Fibroblast of lung (primary cell): ENCODE measurements around the gene DYNC2I2. TPM values are rescaled to one million over a fixed set of nuclear protein-coding genes. Genes with fewer than 3 reads are reported as not detected.
A peak's percentile ranks its signal among the peaks of the same experiment; 100 is the strongest.

ENCODE experiments used
- DNase-seq, 2 donors: peaks; one replicate each; pipeline versions ENCODE4 v3.0.0 to v3.0.0-alpha.2; 2010; ENCODE audit warnings: low read depth in 2 of 2
- H2AFZ ChIP-seq: 2 replicates; pipeline ENCODE4 v1.5.1; 2012; ENCODE audit warnings: low read length, control low read depth, inconsistent platforms
- H3K27ac ChIP-seq: 2 replicates; pipeline ENCODE4 v1.5.1; 2011; ENCODE audit warnings: low read length, control low read depth; ENCODE audit not compliant: insufficient read depth
- H3K27me3 ChIP-seq: 2 replicates; pipeline ENCODE4 v1.5.1; 2011; ENCODE audit warnings: mild to moderate bottlenecking, low read length; ENCODE audit not compliant: control insufficient read depth, insufficient read depth
- H3K36me3 ChIP-seq: 2 replicates; pipeline ENCODE4 v1.5.1; 2011; ENCODE audit warnings: low read length; ENCODE audit not compliant: control insufficient read depth, insufficient read depth
- H3K4me1 ChIP-seq: 2 replicates; pipeline ENCODE4 v1.5.1; 2011; ENCODE audit warnings: low read length; ENCODE audit not compliant: control insufficient read depth, insufficient read depth; ENCODE audit errors: extremely low read depth
- H3K4me2 ChIP-seq: 2 replicates; pipeline ENCODE4 v1.5.1; 2011; ENCODE audit warnings: low read length, control low read depth; ENCODE audit not compliant: insufficient read depth; ENCODE audit errors: extremely low read depth
- H3K4me3 ChIP-seq, 4 experiments: fragments of 200-600 bp in 1 of 4; sonication (generic) in 1 of 4; replicated peaks in 1 of 4; 2 replicates each; pipeline ENCODE4 v1.5.1; 2011 to 2016; ENCODE audit warnings: low read length in 4 of 4, low read depth in 3 of 4, mild to moderate bottlenecking in 3 of 4, control low read depth in 2 of 4, inconsistent platforms in 1 of 4, mixed read lengths in 1 of 4; ENCODE audit not compliant: insufficient read depth in 1 of 4; ENCODE audit errors: control extremely low read depth in 1 of 4
- H3K79me2 ChIP-seq: 2 replicates; pipeline ENCODE4 v1.5.1; 2012; ENCODE audit warnings: mild to moderate bottlenecking, low read length, inconsistent platforms; ENCODE audit not compliant: control insufficient read depth, insufficient read depth
- H3K9ac ChIP-seq: 2 replicates; pipeline ENCODE4 v1.5.1; 2011; ENCODE audit warnings: mild to moderate bottlenecking, low read length, control low read depth; ENCODE audit not compliant: insufficient read depth
- H3K9me3 ChIP-seq: 2 replicates; pipeline ENCODE4 v1.5.1; 2012; ENCODE audit warnings: low read depth, low read length; ENCODE audit not compliant: control insufficient read depth, insufficient read depth
- H4K20me1 ChIP-seq: 2 replicates; pipeline ENCODE4 v1.5.1; 2011; ENCODE audit warnings: low read length; ENCODE audit not compliant: control insufficient read depth, insufficient read depth; ENCODE audit errors: extremely low read depth
- EZH2 ChIP-seq: IDR thresholded peaks from 2 replicates; pipeline ENCODE4 v1.5.1; 2012; ENCODE audit warnings: low read length, control low read depth, mild to moderate bottlenecking; ENCODE audit errors: missing control alignments
- polyA minus RNA-seq: library from RNA; depleted of rRNA, polyadenylated mRNA; stranded (reverse); fragments of >200 nt; gene quantifications from 2 replicates; pipeline ENCODE4 v1.2.3, GENCODE V29; 2011; ENCODE audit warnings: low replicate concordance
- polyA plus RNA-seq, 2 donors: library from polyadenylated mRNA; depleted of rRNA in 1 of 2; stranded (reverse) in 1 of 2; unstranded in 1 of 2; fragments of >200 nt; gene quantifications; 2 replicates each; pipeline ENCODE4 v1.2.1, GENCODE V29; 2011 to 2012; ENCODE audit warnings: missing spikeins in 1 of 2
- total RNA-seq: library from RNA; depleted of rRNA; stranded (reverse); fragments of >200 nt; gene quantifications from 2 replicates; pipeline ENCODE4 v1.2.1, GENCODE V29; 2014
- TF ChIP-seq, protein P1 (sequence below), 2 donors: IDR thresholded peaks in 1 of 2; conservative IDR thresholded peaks in 1 of 2; 1 replicate in 1 of 2; 2 replicates in 1 of 2; pipeline ENCODE4 v1.5.1; 2011 to 2012; ENCODE audit warnings: low read length in 2 of 2, control low read depth in 1 of 2, inconsistent platforms in 1 of 2, low read depth in 1 of 2, mild to moderate bottlenecking in 1 of 2

DYNC2I2 gene
- 35.7 and 41.5 TPM in 2 replicates for total RNA-seq
- 13.2 and 26.1 TPM in 2 replicates for polyA plus RNA-seq
- polyA plus RNA-seq (2012), result 22.9 and 51.5 TPM in 2 replicates
- polyA minus RNA-seq, result 40.0 and 77.1 TPM in 2 replicates

DNA sequence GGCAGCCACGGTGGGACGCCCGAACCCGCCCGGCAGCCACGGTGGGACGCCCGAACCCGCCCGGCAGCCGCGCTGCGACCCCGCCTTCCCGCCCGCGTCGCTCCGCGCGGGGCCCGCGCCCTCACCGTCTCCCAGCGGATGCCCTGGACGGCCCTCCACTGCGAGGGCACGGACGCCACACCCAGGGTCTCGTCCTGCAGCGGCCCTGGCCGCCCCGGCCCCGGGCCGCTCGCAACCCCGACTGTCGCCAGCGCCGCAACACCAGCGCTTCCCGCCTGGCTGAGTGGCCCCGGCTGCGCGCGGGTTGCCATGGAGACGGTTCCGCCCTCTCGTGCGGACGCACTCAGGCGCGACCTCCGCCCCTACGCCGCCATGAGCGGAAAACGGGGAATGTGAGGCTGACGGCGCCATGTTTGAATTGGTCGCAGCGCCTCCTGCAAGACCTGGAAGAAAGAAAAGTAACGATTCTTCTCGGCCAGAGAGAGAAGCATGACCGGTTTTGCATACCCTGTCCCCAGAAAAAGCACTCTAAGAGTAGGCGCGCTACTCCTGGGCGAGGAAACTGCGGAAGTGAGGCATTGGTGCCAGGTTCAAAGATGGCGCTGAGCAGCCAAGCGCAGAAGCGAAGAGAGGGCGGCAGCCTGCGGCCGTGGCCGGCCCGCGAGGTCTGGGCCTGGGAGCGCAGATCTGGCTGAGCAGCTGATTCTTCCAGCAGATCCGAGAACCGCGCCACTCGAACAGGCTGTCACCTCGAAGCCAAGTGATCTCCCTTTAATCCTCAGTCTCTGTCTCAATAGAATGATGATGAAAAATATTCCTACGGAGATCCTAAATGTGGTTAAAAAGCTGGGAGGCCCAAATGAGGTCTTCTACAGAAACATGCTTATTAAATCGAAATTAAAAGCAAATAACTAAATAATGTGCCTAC, at the start of gene DYNC2I2:
Gene DYNC2I2 (minus strand): TSS at position 432 of the 928 bp plus-strand sequence. CDS start 121 bp downstream, at position 311.
- TF ChIP-seq EZH2, result no peak
- TF ChIP-seq, protein P1, sequence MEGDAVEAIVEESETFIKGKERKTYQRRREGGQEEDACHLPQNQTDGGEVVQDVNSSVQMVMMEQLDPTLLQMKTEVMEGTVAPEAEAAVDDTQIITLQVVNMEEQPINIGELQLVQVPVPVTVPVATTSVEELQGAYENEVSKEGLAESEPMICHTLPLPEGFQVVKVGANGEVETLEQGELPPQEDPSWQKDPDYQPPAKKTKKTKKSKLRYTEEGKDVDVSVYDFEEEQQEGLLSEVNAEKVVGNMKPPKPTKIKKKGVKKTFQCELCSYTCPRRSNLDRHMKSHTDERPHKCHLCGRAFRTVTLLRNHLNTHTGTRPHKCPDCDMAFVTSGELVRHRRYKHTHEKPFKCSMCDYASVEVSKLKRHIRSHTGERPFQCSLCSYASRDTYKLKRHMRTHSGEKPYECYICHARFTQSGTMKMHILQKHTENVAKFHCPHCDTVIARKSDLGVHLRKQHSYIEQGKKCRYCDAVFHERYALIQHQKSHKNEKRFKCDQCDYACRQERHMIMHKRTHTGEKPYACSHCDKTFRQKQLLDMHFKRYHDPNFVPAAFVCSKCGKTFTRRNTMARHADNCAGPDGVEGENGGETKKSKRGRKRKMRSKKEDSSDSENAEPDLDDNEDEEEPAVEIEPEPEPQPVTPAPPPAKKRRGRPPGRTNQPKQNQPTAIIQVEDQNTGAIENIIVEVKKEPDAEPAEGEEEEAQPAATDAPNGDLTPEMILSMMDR (conservative IDR thresholded peaks at IDR 0.05 in 1 of 2, IDR thresholded peaks at IDR 0.05 in 1 of 2; ENCODE audit: low read depth in 1 of 2, low read length in 2 of 2), result no peak
- peaks cover 2% of the 10 kb centered on the region for H3K79me2 ChIP-seq
- peak within 1 kb of the TSS; percentile 33 to 82 (median 74) for H3K4me3 ChIP-seq
- peak within 1 kb of the TSS; percentile 100 for H3K27ac ChIP-seq
- H3K27me3 ChIP-seq, result no peaks in the 10 kb centered on the region
- peak within 1 kb of the TSS; percentile 96 for H3K9ac ChIP-seq
- no peaks in the 10 kb centered on the region for H3K4me1 ChIP-seq
- DNase-seq, result peak; percentile 87 to 94
- no peaks in the 10 kb centered on the region for H4K20me1 ChIP-seq
- H3K36me3 ChIP-seq, result no peaks in the 10 kb centered on the region
- peak within 1 kb of the TSS; percentile 98 for H3K4me2 ChIP-seq
- H2AFZ ChIP-seq, result peak within 1 kb of the TSS; percentile 99
- H3K9me3 ChIP-seq, result no peaks in the 10 kb centered on the region

DNA sequence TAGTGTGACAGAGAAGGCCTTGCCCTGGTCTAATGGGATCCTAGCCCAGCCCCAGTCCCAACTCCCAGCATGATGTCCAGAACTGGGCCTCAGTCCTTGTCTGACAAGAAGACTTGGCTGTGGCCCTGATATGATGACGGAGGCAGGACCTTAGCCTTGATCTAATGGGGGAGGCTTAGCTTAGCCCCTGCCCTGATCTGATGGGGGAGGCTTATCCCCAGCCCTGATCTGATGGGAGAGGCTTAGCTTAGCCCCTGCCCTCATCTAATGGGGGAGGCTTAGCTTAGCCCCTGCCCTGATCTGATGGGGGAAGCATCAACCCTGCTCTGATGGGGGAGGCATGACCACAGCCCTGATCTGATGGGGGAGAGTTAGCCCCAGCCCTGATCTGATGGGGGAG, 49.4 kb upstream of the DYNC2I2 start:
- no peaks in the 10 kb centered on the region for H3K9me3 ChIP-seq
- H3K79me2 ChIP-seq, result no peaks in the 10 kb centered on the region
- no peaks in the 10 kb centered on the region for H4K20me1 ChIP-seq
- H3K27ac ChIP-seq, result no peak overlapping the region
- TF ChIP-seq, protein P1 (conservative IDR thresholded peaks at IDR 0.05 in 1 of 2, IDR thresholded peaks at IDR 0.05 in 1 of 2; ENCODE audit: low read depth in 1 of 2, low read length in 2 of 2), result no peak
- TF ChIP-seq EZH2, result no peak
- H2AFZ ChIP-seq, result no peak overlapping the region
- no peak overlapping the region for H3K4me3 ChIP-seq
- H3K36me3 ChIP-seq, result no peaks in the 10 kb centered on the region
- no peak overlapping the region for H3K9ac ChIP-seq
- H3K4me2 ChIP-seq, result no peak overlapping the region
- H3K27me3 ChIP-seq, result no peaks in the 10 kb centered on the region
- DNase-seq, result no peak
- peaks cover 4% of the 10 kb centered on the region for H3K4me1 ChIP-seq
